ENCODE results near the gene ALKAL2. TPM values are rescaled to one million over a fixed set of nuclear protein-coding genes. Genes with fewer than 3 reads are reported as not detected.

The ALKAL2 gene
- total RNA-seq, 1 donor, result not detected

GRCh38 chr2:254241-254640 is 33.6 kb downstream of the ALKAL2 start:
- no peak overlapping the region for H3K27ac ChIP-seq (ENCODE audit: low read depth, low read length)
- no peaks in the 10 kb centered on the region for H4K20me1 ChIP-seq (ENCODE audit: insufficient read depth, low read length)
- no peak overlapping the region for H2AFZ ChIP-seq (ENCODE audit: low read length)
- no peak overlapping the region for H3K4me3 ChIP-seq (ENCODE audit: insufficient read depth, low read length)
- no peaks in the 10 kb centered on the region for H3K27me3 ChIP-seq (ENCODE audit: insufficient read depth, low read length)
- no peaks in the 10 kb centered on the region for H3K9me3 ChIP-seq (ENCODE audit: low read depth, low read length)
- no peaks in the 10 kb centered on the region for H3K4me1 ChIP-seq (ENCODE audit: insufficient read depth, low read length)
- no peaks in the 10 kb centered on the region for H3K79me2 ChIP-seq (ENCODE audit: insufficient read depth, low read length)
- H3K36me3 ChIP-seq (ENCODE audit: insufficient read depth, low read length), result peaks cover 11% of the 10 kb centered on the region
- no peak for TF ChIP-seq CTCF (IDR thresholded peaks at IDR 0.05; ENCODE audit: extremely low read depth, low read depth, low read length)
- no peak overlapping the region for H3K4me2 ChIP-seq (ENCODE audit: insufficient read depth, low read length)
- no peak for DNase-seq (ENCODE audit: insufficient read length, low spot score, missing footprints)

GRCh38 chr2:253202-253638 is 34.7 kb downstream of the ALKAL2 start:
- H3K27me3 ChIP-seq (ENCODE audit: insufficient read depth, low read length), result no peaks in the 10 kb centered on the region
- H3K36me3 ChIP-seq (ENCODE audit: insufficient read depth, low read length), result peaks cover 11% of the 10 kb centered on the region
- no peak overlapping the region for H3K4me2 ChIP-seq (ENCODE audit: insufficient read depth, low read length)
- no peak overlapping the region for H2AFZ ChIP-seq (ENCODE audit: low read length)
- no peak overlapping the region for H3K27ac ChIP-seq (ENCODE audit: low read depth, low read length)
- H4K20me1 ChIP-seq (ENCODE audit: insufficient read depth, low read length), result no peaks in the 10 kb centered on the region
- no peak overlapping the region for H3K4me3 ChIP-seq (ENCODE audit: insufficient read depth, low read length)
- TF ChIP-seq CTCF (IDR thresholded peaks at IDR 0.05; ENCODE audit: extremely low read depth, low read depth, low read length), result no peak
- H3K9me3 ChIP-seq (ENCODE audit: low read depth, low read length), result no peaks in the 10 kb centered on the region
- DNase-seq (ENCODE audit: insufficient read length, low spot score, missing footprints), result no peak
- no peaks in the 10 kb centered on the region for H3K79me2 ChIP-seq (ENCODE audit: insufficient read depth, low read length)
- H3K4me1 ChIP-seq (ENCODE audit: insufficient read depth, low read length), result no peaks in the 10 kb centered on the region

DNA sequence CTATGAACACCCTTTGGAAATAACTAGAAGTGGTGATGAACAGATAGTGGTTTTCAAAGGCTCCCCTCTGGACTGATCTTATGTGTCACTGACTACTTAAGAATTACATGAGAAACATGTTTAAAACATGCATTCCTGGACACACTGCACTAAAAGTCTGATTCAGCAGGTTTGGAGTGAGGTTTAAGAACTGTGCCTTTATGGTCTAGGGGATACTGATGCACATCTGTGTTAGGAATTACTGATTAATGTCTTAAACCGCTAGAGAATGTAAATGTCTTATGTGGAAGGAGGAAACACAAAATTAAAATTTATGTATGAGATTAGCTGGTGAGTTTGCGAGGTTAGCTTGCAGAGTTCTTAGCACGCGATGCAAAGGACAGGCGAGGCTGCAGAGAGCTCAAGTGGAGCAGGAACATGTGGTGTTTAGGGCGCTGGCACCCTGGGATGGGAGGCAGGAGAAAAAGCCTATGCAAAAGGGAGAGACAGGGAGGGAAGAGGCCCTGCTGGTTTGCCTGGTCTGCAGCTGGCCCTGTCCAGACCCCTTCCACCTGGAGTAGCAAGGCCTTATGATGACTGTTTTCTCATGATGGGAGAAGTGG is 35.8 kb downstream of the ALKAL2 start:
- Histone ChIP-seq H3K36me3 (ENCODE audit: insufficient read depth, low read length) (peaks cover 12% of the 10 kb centered on the region), H3K4me2 (ENCODE audit: insufficient read depth, low read length) (no peak overlapping the region), H3K4me1 (ENCODE audit: insufficient read depth, low read length) (peaks cover under 1% of the 10 kb centered on the region), H2AFZ (ENCODE audit: low read length) (no peak overlapping the region), H3K27me3 (ENCODE audit: insufficient read depth, low read length) (no peaks in the 10 kb centered on the region), H3K27ac (ENCODE audit: low read depth, low read length) (no peak overlapping the region), H3K4me3 (ENCODE audit: insufficient read depth, low read length) (no peak overlapping the region), H3K79me2 (ENCODE audit: insufficient read depth, low read length) (no peaks in the 10 kb centered on the region), H4K20me1 (ENCODE audit: insufficient read depth, low read length) (no peaks in the 10 kb centered on the region), H3K9me3 (ENCODE audit: low read depth, low read length) (no peaks in the 10 kb centered on the region)
- TF ChIP-seq CTCF (IDR thresholded peaks at IDR 0.05; ENCODE audit: extremely low read depth, low read depth, low read length), result no peak
- no peak for DNase-seq (ENCODE audit: insufficient read length, low spot score, missing footprints)

- Histone ChIP-seq H3K27me3 (ENCODE audit: insufficient read depth, low read length) (no peaks in the 10 kb centered on the region), H3K79me2 (ENCODE audit: insufficient read depth, low read length) (no peaks in the 10 kb centered on the region), H3K4me3 (ENCODE audit: insufficient read depth, low read length) (no peak overlapping the region), H3K4me1 (ENCODE audit: insufficient read depth, low read length) (peaks cover 4% of the 10 kb centered on the region), H3K4me2 (ENCODE audit: insufficient read depth, low read length) (no peak overlapping the region), H3K9me3 (ENCODE audit: low read depth, low read length) (no peaks in the 10 kb centered on the region), H2AFZ (ENCODE audit: low read length) (no peak overlapping the region), H4K20me1 (ENCODE audit: insufficient read depth, low read length) (no peaks in the 10 kb centered on the region), H3K27ac (ENCODE audit: low read depth, low read length) (no peak overlapping the region), H3K36me3 (ENCODE audit: insufficient read depth, low read length) (peaks cover 26% of the 10 kb centered on the region)
- TF ChIP-seq CTCF (IDR thresholded peaks at IDR 0.05; ENCODE audit: extremely low read depth, low read depth, low read length), result no peak
- no peak for DNase-seq (ENCODE audit: insufficient read length, low spot score, missing footprints)
Observed at GRCh38 chr2:249538-250042, 38.3 kb downstream of the ALKAL2 start.

Measured in osteoblast (primary cell).